ENCODE measurements around the gene DCST2.
A peak's percentile ranks its signal among the peaks of the same experiment; 100 is the strongest.

The DCST2 gene

GRCh38 chr1:155069551-155070157 lies 36.1 kb upstream of the DCST2 start:
- no peak for DNase-seq

GRCh38 chr1:155068599-155068998 lies 35.0 kb upstream of the DCST2 start:
- no peak for DNase-seq

- no peak for DNase-seq
These were observed 33.2 kb upstream of the DCST2 start for GRCh38 chr1:155066777-155067176.

GRCh38 chr1:155064832-155065429 lies 31.4 kb upstream of the DCST2 start:
- DNase-seq: no peak

GRCh38 chr1:155064111-155064831 lies 30.7 kb upstream of the DCST2 start:
- peak in 2 of 6 experiments; percentile 44 to 46 for DNase-seq

GRCh38 chr1:155063550-155064110 lies 30.0 kb upstream of the DCST2 start, which contains the start of gene EFNA4:
Gene EFNA4, plus strand, starts transcription at chr1:155063740. Its CDS starts 84 bp downstream, at chr1:155063824.
- DNase-seq: peak; percentile 75 to 86 (median 80)

- DNase-seq: peak; percentile 41 to 73 (median 64)
These were observed 29.3 kb upstream of the DCST2 start for GRCh38 chr1:155062702-155063411.

GRCh38 chr1:155062151-155062686 lies 28.6 kb upstream of the DCST2 start:
- peak in 1 of 6 experiments; percentile 36 for DNase-seq

- DNase-seq: peak; percentile 78 to 92 (median 88)
These were observed 28.0 kb upstream of the DCST2 start for GRCh38 chr1:155061381-155062150.

- no peak for DNase-seq
These were observed 27.2 kb upstream of the DCST2 start for GRCh38 chr1:155060736-155061135.

GRCh38 chr1:155057788-155058211 lies 24.2 kb upstream of the DCST2 start:
- DNase-seq: no peak

GRCh38 chr1:155057104-155057503 lies 23.5 kb upstream of the DCST2 start:
- DNase-seq: no peak

- no peak for DNase-seq
These were observed 20.0 kb upstream of the DCST2 start for GRCh38 chr1:155053531-155054105.

GRCh38 chr1:155052439-155053395 lies 19.1 kb upstream of the DCST2 start:
- peak in 4 of 6 experiments; percentile 6 to 48 (median 16) for DNase-seq

- peak in 5 of 6 experiments; percentile 15 to 62 (median 38) for DNase-seq
These were observed 18.3 kb upstream of the DCST2 start for GRCh38 chr1:155051777-155052398.

- no peak for DNase-seq
These were observed 17.8 kb upstream of the DCST2 start for GRCh38 chr1:155051342-155051776.

- DNase-seq: peak; percentile 56 to 79 (median 76)
These were observed 17.2 kb upstream of the DCST2 start, which contains the start of gene ADAM15 for GRCh38 chr1:155050560-155051341. Gene ADAM15, plus strand, starts transcription at chr1:155051316. Its CDS starts 71 bp downstream, at chr1:155051387.
